ENCODE measurements around the gene RAB28.

Gene RAB28

DNA sequence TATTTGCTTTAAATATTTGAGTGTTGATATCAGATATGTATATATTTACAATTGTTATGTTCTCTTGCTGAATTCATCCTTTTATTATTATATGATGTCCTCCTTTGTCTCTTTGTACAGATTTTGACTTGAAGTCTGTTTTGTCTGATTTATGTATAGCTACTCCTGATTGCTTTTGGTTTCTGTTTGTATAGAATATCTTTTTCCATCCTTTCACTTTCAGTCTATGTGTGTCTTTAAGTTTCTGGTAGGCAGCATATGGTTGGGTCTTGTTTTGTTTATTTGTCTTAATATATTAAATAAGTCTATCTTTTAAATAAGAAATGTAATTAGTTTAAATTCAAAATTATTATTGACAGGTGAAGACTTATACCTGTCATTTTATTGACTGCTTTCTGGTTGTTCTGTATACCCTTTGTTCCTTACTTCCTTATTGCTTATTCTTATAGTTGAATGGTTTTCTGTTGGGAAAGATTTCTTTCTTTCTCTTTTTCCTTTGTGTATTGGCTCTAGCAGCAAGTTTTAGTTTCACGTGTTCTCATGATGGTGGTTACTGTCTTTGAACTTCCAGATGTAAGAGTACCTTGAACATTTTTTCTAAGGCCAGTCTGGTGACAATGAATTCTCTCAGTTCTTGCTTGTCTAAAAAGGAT is 31.1 kb downstream of the RAB28 start:
- TF ChIP-seq, protein P1, sequence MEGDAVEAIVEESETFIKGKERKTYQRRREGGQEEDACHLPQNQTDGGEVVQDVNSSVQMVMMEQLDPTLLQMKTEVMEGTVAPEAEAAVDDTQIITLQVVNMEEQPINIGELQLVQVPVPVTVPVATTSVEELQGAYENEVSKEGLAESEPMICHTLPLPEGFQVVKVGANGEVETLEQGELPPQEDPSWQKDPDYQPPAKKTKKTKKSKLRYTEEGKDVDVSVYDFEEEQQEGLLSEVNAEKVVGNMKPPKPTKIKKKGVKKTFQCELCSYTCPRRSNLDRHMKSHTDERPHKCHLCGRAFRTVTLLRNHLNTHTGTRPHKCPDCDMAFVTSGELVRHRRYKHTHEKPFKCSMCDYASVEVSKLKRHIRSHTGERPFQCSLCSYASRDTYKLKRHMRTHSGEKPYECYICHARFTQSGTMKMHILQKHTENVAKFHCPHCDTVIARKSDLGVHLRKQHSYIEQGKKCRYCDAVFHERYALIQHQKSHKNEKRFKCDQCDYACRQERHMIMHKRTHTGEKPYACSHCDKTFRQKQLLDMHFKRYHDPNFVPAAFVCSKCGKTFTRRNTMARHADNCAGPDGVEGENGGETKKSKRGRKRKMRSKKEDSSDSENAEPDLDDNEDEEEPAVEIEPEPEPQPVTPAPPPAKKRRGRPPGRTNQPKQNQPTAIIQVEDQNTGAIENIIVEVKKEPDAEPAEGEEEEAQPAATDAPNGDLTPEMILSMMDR (conservative IDR thresholded peaks at IDR 0.05; ENCODE audit: low read length): no peak
- no peak for TF ChIP-seq EZH2phosphoT487 (IDR thresholded peaks at IDR 0.05; ENCODE audit: borderline replicate concordance)
- no peak overlapping the region for H3K9ac ChIP-seq (ENCODE audit: low read depth, low read length, poor library complexity, severe bottlenecking)
- no peak overlapping the region for H3K4me3 ChIP-seq (ENCODE audit: low read length, poor library complexity, severe bottlenecking)
- H3F3A ChIP-seq (ENCODE audit: low read depth): no peaks in the 10 kb centered on the region
- H3K79me2 ChIP-seq (ENCODE audit: insufficient read depth, low read length): no peaks in the 10 kb centered on the region
- no peaks in the 10 kb centered on the region for H3K27me3 ChIP-seq (ENCODE audit: insufficient read depth, low read length, poor library complexity, severe bottlenecking)
- no peaks in the 10 kb centered on the region for H3K4me1 ChIP-seq (ENCODE audit: insufficient read depth, low read length, poor library complexity, severe bottlenecking)
- peaks cover 17% of the 10 kb centered on the region for H3K36me3 ChIP-seq (ENCODE audit: insufficient read depth, low read length)
- H3K9me2 ChIP-seq (replicated peaks; ENCODE audit: low read depth, low read length): no peaks in the 10 kb centered on the region
- H4K20me1 ChIP-seq (ENCODE audit: insufficient read depth, low read length, poor library complexity, severe bottlenecking): no peaks in the 10 kb centered on the region
- no peak overlapping the region for H3K4me2 ChIP-seq (ENCODE audit: low read depth, low read length, poor library complexity, severe bottlenecking)
- H3K9me3 ChIP-seq (ENCODE audit: insufficient read depth, low read depth, low read length): peaks cover 4% of the 10 kb centered on the region; the same call in 1 of the 2 replicates
- H2AFZ ChIP-seq (ENCODE audit: low read length): no peak overlapping the region

DNA sequence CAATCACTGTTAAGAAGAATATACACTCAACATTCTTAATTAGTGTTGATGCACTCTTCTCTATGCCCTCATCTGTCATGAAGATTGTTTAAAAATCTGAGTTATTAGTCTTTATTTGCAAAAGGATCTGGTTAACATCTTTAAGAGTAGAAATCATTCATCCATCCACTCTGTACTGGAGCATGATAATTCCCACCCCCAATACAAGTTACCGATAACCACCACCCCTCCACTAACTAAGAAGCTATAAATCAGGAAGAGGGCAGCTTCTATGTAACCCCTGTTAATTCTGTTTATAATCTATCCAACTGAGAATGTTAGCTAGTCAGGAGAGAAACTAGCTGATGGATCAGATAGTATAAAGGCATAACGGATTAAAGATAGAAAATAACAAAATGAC is 34.5 kb downstream of the RAB28 start:
- Histone ChIP-seq H4K20me1 (ENCODE audit: insufficient read depth, low read length, poor library complexity, severe bottlenecking) (no peaks in the 10 kb centered on the region), H3K4me1 (ENCODE audit: insufficient read depth, low read length, poor library complexity, severe bottlenecking) (no peaks in the 10 kb centered on the region), H3K79me2 (ENCODE audit: insufficient read depth, low read length) (no peaks in the 10 kb centered on the region), H3F3A (ENCODE audit: low read depth) (no peaks in the 10 kb centered on the region), H3K9me2 (replicated peaks; ENCODE audit: low read depth, low read length) (no peaks in the 10 kb centered on the region), H3K36me3 (ENCODE audit: insufficient read depth, low read length) (peaks cover 5% of the 10 kb centered on the region), H3K9ac (ENCODE audit: low read depth, low read length, poor library complexity, severe bottlenecking) (no peak overlapping the region), H3K9me3 (ENCODE audit: insufficient read depth, low read depth, low read length) (peaks cover 4% of the 10 kb centered on the region; the same call in 1 of the 2 replicates), H3K27me3 (ENCODE audit: insufficient read depth, low read length, poor library complexity, severe bottlenecking) (no peaks in the 10 kb centered on the region), H2AFZ (ENCODE audit: low read length) (no peak overlapping the region), H3K4me2 (ENCODE audit: low read depth, low read length, poor library complexity, severe bottlenecking) (no peak overlapping the region), H3K4me3 (ENCODE audit: low read length, poor library complexity, severe bottlenecking) (no peak overlapping the region)
- TF ChIP-seq, protein P1 (conservative IDR thresholded peaks at IDR 0.05; ENCODE audit: low read length): no peak
- no peak for TF ChIP-seq EZH2phosphoT487 (IDR thresholded peaks at IDR 0.05; ENCODE audit: borderline replicate concordance)

DNA sequence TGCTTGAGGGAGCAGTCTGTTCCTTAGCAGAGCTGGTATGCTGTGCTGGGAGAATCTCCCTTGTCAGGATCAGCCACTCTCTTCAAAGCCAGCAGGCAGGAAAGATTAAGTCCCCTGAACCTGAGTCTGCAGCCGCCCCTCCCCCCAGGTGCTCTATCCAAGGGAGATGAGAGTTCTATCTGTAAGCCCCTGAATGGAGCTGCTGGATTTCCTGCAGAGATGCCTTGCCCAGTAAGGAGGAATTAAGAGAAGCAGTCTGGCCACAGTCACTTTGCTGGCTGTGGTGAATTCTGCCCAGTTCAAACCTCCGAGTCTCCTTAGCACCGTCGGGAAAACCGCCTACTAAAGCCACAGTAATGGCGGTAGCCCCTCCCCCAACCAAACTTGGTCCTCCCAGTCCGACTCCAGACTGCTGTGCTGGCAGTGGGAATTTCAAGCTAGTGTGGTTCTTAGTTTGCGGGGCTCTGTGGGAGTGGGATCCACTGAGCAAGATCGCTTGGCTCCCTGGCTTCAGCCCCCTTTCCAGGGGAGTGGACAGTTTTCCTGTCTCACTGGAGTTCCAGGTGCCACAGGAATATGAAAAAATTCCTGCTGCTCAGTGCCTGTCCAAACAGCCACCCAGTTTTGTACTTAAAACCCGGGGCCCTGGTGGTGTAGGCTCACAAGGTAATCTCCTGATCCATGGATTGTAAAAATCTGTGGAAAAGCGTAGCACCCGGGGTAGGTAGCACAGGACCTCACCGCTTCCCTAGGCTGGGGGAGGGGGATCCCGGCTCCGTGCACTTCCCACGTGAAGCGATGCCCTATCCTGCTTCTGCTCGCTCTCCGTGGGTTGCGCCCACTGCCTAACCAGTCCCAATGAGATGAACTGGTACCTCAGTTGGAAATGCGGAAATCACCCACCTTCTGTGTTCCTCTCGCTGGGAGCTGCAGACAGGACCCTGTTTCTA is 38.0 kb downstream of the RAB28 start:
- H3K27me3 ChIP-seq (ENCODE audit: insufficient read depth, low read length, poor library complexity, severe bottlenecking): no peaks in the 10 kb centered on the region
- H3K9me2 ChIP-seq (replicated peaks; ENCODE audit: low read depth, low read length): no peaks in the 10 kb centered on the region
- no peaks in the 10 kb centered on the region for H3K36me3 ChIP-seq (ENCODE audit: insufficient read depth, low read length)
- H3K4me1 ChIP-seq (ENCODE audit: insufficient read depth, low read length, poor library complexity, severe bottlenecking): no peaks in the 10 kb centered on the region
- no peaks in the 10 kb centered on the region for H3K79me2 ChIP-seq (ENCODE audit: insufficient read depth, low read length)
- no peaks in the 10 kb centered on the region for H4K20me1 ChIP-seq (ENCODE audit: insufficient read depth, low read length, poor library complexity, severe bottlenecking)
- H3K9me3 ChIP-seq (ENCODE audit: insufficient read depth, low read depth, low read length): no peaks in the 10 kb centered on the region
- TF ChIP-seq EZH2phosphoT487 (IDR thresholded peaks at IDR 0.05; ENCODE audit: borderline replicate concordance): no peak
- TF ChIP-seq, protein P1 (conservative IDR thresholded peaks at IDR 0.05; ENCODE audit: low read length): no peak
- H3K9ac ChIP-seq (ENCODE audit: low read depth, low read length, poor library complexity, severe bottlenecking): no peak overlapping the region
- H3F3A ChIP-seq (ENCODE audit: low read depth): no peaks in the 10 kb centered on the region
- H3K4me2 ChIP-seq (ENCODE audit: low read depth, low read length, poor library complexity, severe bottlenecking): no peak overlapping the region
- H2AFZ ChIP-seq (ENCODE audit: low read length): no peak overlapping the region
- H3K4me3 ChIP-seq (ENCODE audit: low read length, poor library complexity, severe bottlenecking): no peak overlapping the region

Measured in Loucy (cell line).